HG03060 (cell line): ENCODE measurements around the gene CNKSR3.

Source experiments
- ATAC-seq: cut with Tn5 transposase; IDR thresholded peaks from one replicate; pipeline ENCODE4 v1.9.1; 2021; ENCODE audit warnings: low read depth, moderate number of reproducible peaks; ENCODE audit not compliant: unreplicated experiment

Gene CNKSR3

GRCh38 chr6:154358019-154358545, 152.4 kb downstream of the CNKSR3 start:
- no peak for ATAC-seq

DNA sequence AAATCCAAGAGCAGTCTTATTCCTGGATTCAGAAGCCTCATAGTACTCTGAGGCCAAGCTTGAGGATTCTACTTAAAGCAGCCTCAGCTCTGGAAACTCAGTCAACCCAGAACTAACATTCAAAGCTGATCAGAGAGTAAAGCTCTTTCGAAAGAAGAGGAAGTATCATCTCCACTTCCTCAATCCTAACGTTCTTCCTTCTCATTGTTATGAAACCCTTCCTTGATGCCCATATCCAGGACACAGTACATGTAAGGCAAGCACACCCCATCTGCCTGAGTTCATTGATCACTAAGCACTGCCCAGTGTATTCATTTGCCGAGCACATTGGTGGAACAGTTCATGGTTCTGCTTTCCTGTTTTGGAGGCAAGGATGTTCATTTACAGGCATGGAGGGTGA, 153.8 kb downstream of the CNKSR3 start, which contains the start of gene IPCEF1:
IPCEF1 (minus strand) TSS at position 114 of the 400 bp plus-strand sequence. CDS start 90,856 bp downstream, outside the sequence.
- ATAC-seq, result no peak

- no peak for ATAC-seq
These were observed 154.4 kb downstream of the CNKSR3 start for GRCh38 chr6:154356113-154356512.

GRCh38 chr6:154354265-154354777, 156.2 kb downstream of the CNKSR3 start:
- no peak for ATAC-seq

DNA sequence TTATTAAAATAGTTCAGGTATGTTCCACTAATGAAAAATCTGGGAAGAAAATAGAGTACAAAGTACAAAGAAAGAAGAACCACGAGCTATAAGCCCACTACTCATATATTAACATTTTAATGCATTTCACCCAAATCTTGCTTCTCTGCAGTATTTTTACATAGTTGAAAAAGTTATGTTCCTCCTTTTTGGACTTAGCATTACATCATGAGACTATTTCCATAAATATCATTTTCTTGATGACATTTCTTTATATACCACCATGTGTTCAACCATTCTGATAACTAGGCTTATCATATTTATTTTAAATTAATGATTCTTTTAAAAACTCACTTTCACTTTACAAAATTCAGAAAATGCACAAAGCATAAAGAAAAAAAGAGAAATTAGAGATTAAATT, 156.9 kb downstream of the CNKSR3 start:
- no peak for ATAC-seq

DNA sequence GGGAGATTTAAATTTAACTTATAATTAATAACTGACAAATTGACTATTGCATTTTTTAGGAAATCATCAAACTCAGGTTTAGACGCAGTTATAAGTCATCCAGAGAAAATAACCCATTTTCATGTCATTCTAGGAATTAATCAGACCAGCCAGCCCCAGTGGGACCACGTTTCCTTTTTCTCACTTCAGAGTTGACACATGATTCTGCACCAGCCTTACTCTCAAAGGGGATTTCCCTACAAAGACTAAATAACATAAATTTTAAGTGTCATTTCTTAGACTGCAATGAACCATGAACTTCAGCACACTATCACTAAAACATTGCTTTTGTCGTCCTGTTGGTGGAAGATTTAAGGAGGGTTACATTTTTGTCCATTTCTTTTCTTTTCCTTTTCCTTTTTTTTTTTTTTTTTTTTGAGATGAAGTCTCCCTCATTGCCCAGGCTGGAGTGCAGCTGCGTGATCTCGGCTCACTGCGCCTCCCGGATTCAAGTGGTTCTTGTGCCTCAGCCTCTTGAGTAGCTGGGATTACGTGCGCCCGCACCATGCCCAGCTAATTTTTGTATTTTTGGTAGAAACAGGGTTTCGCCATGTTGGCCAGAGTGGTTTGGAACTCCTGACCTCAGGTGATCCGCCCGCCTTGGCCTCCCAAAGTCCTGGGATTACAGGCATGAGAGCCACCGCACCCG, 157.4 kb downstream of the CNKSR3 start:
- peak; percentile 54 for ATAC-seq

DNA sequence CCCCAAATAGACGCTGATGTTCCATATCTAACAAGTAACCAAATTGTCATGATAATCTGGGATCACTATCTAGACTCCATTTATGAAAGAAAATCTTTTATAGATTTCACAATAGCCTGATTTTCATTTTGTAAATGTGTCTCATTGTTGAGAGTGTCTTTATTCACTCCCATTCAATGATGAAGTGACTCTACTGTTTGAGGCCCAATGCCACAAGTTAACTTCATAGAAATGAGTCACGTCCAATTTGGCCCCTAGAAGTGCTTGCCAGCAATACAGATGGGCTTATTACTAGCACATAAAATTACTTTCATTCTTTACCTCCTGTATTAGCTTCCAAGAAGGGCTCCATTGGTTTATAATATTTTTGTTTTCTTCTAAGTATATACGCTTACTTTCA, 160.2 kb downstream of the CNKSR3 start:
- ATAC-seq, result no peak

- ATAC-seq, result no peak
These were observed 162.5 kb downstream of the CNKSR3 start for GRCh38 chr6:154347981-154348380.

DNA sequence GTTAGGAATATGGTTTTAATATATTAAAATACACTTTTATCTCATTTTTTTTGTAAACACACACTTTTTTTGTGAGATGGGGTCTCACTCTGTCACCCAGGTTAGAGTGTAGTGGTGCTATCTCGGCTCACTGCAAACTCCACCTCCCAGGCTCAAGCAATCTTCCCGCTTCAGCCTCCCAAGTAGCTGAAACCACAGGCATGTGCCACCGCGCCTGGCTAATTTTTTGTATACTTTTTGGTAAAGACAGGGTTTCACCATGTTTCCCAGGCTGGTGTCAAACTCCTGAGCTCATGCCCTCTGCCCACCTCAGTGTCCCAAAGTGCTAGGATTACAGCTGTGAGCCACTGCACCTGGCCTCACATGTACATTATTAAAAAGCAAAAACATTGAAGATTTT, 164.7 kb downstream of the CNKSR3 start:
- no peak for ATAC-seq

DNA sequence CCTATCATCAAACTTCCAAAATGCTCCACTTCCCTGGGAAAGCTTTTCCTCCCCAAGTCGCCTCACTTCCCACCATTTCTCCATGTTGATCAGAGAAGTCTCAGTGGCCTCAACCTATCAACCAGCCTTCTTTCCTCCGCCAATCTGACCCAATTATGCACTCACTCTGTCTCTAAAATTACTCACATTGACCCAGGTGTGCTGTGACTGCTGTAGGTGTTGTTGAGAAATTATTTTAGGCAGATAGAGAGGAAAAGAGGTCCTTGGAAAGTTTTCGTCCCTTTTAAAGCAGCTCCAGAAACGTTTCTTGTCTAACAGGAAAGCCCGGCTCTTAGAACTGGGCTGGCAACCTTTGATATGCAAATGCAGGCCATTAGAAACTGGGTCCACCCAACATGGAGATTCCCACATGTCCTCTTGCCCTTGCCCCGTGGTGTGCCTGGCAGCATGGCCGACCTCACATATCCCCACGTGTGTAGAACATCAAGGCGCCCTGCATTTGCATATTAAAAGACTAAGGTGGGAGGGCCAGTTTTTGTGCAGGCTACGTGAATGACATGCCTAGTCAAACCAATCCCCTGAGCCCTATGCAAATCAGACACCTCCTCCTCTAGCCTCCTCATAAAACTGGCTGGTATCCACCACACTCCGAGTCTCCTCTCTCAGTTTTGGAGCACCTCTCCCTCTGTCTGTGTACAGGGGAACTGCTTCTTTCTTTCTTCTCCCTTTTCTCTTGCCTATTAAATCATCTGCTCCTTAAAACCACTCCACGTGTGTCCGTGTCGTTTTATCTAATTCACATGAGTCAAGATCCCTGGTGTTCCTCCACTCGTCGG, 166.8 kb downstream of the CNKSR3 start:
- ATAC-seq, result no peak

GRCh38 chr6:154341871-154342270, 168.6 kb downstream of the CNKSR3 start:
- ATAC-seq, result no peak

GRCh38 chr6:154341336-154341735, 169.1 kb downstream of the CNKSR3 start:
- no peak for ATAC-seq
